Psoas muscle (tissue), 8 donors: ENCODE measurements around the gene OVOL1. TPM values are rescaled to one million over a fixed set of nuclear protein-coding genes. Genes with fewer than 3 reads are reported as not detected.

ENCODE experiments used
- ATAC-seq, 4 donors: fragments of 200-7000 bp; cut with Tn5 transposase; one replicate each; pipeline ENCODE4 v1.9.1; 2020; ENCODE audit warnings: moderate library complexity in 3 of 4, mild to moderate bottlenecking in 2 of 4
- DNase-seq, 2 donors: peaks; one replicate each; pipeline ENCODE4 v3.0.0-alpha.2; 2020
- H3K27ac ChIP-seq: fragments of 200-600 bp; one replicate; pipeline ENCODE4 v1.8.0; 2022
- H3K27me3 ChIP-seq, 3 donors: fragments of 200-600 bp in 1 of 3; one replicate each; pipeline versions ENCODE4 v1.6.1 to v1.8.0; 2013 to 2022; ENCODE audit warnings: low read length in 2 of 3, mild to moderate bottlenecking in 2 of 3, moderate library complexity in 1 of 3; ENCODE audit not compliant: insufficient read depth in 3 of 3
- H3K36me3 ChIP-seq, 2 donors: fragments of 200-600 bp in 1 of 2; one replicate each; pipeline versions ENCODE4 v1.6.1 to v1.8.0; 2013 to 2022; ENCODE audit warnings: low read depth in 1 of 2, mild to moderate bottlenecking in 1 of 2, moderate library complexity in 1 of 2; ENCODE audit not compliant: insufficient read depth in 1 of 2
- H3K4me1 ChIP-seq: fragments of 200-600 bp; one replicate; pipeline ENCODE4 v1.8.0; 2022
- H3K4me3 ChIP-seq: fragments of 200-600 bp; one replicate; pipeline ENCODE4 v1.8.0; 2022; ENCODE audit warnings: mild to moderate bottlenecking
- H3K9me3 ChIP-seq: fragments of 200-600 bp; one replicate; pipeline ENCODE4 v1.8.0; 2022
- WGBS, 3 donors: extraction: QIAGEN DNeasy Blood & Tissue Kit; methylation state at CpG; one replicate each; pipeline versions ENCODE4 v1.1.6 to v1.1.7; 2013; 5-methylcytosine and 5-hydroxymethylcytosine counted together
- intact Hi-C, 2 donors: fragments of 100-400 bp; cut with DNase I; formaldehyde crosslinking; loops; one replicate each; pipeline versions ENCODE4 v1.11.0 to v1.14.2; 2022
- polyA plus RNA-seq, 3 donors: library from polyadenylated mRNA; stranded (reverse); fragments of 200-250 nt; gene quantifications; one replicate each; pipeline ENCODE4 v1.2.3, GENCODE V29; 2013
- total RNA-seq, 4 donors: library from RNA; stranded (reverse); fragmentation: NEBNext Ultra II Directional in 2 of 4; extraction: Animal tissue kit (Norgen Biotek cat#: 25700) in 2 of 4; gene quantifications; one replicate each; pipeline versions ENCODE4 v1.2.1 to v1.2.4, GENCODE V29; 2021 to 2023
- TF ChIP-seq, protein P1 (sequence below): fragments of 200-600 bp; IDR thresholded peaks from one replicate; pipeline ENCODE4 v1.8.0; 2022; ENCODE audit warnings: antibody characterized with exemption
- donor health status: healthy with polysubstance abuse.
- donor health status: DM: no; HTN: no; CAD: no; lungs with moderate emphysema.
- donor health status: Bipolar disorder and iron deficiency.
- donor health status: healthy.
- donor health status: DM: yes; HTN: yes; CAD: no.
- donor health status: DM: no; HTN: no; CAD: no.
- donor health status: DM: no; HTN: no; CAD: no.
- donor health status: DM: yes; HTN: yes; CAD: no.

The OVOL1 gene
- total and polyA plus RNA-seq, 7 donors, result 0.01 TPM; not detected in 6

- Histone ChIP-seq H3K4me1 (no peaks in the 10 kb centered on the region), H3K27me3 (peaks cover 0 to 3% (median 0%) of the 10 kb centered on the region in 3 donors), H3K27ac (no peak overlapping the region), H3K4me3 (no peak overlapping the region), H3K36me3 (no peaks in the 10 kb centered on the region), H3K9me3 (no peaks in the 10 kb centered on the region)
- DNase-seq (no peak), ATAC-seq (no peak)
- TF ChIP-seq, protein P1, sequence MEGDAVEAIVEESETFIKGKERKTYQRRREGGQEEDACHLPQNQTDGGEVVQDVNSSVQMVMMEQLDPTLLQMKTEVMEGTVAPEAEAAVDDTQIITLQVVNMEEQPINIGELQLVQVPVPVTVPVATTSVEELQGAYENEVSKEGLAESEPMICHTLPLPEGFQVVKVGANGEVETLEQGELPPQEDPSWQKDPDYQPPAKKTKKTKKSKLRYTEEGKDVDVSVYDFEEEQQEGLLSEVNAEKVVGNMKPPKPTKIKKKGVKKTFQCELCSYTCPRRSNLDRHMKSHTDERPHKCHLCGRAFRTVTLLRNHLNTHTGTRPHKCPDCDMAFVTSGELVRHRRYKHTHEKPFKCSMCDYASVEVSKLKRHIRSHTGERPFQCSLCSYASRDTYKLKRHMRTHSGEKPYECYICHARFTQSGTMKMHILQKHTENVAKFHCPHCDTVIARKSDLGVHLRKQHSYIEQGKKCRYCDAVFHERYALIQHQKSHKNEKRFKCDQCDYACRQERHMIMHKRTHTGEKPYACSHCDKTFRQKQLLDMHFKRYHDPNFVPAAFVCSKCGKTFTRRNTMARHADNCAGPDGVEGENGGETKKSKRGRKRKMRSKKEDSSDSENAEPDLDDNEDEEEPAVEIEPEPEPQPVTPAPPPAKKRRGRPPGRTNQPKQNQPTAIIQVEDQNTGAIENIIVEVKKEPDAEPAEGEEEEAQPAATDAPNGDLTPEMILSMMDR, result no peak
- 89 to 99% (median 96%) methylated on average over 3 of the region's 3 CpGs for WGBS, 3 donors
- intact Hi-C loops, result loop anchor here (1.0 to 5.0 kb wide), 4 partner anchors 34 to 189 kb away; partner anchors contain the start of gene AP5B1 (in 2 of the 2)
Measured at GRCh38 chr11:65816696-65817095, 29.8 kb downstream of the OVOL1 start.

- TF ChIP-seq, protein P1, result no peak
- H3K4me1 ChIP-seq, result no peaks in the 10 kb centered on the region
- H3K27ac ChIP-seq, result peak overlapping the region; percentile 54
- DNase-seq (no peak), ATAC-seq (no peak)
- intact Hi-C loops, result loop anchor here (1.0 to 5.0 kb wide), 4 partner anchors 35 to 190 kb away; partner anchors contain the start of gene AP5B1 (in 2 of the 2)
- H3K4me3 ChIP-seq, result peak overlapping the region; percentile 70
- no peaks in the 10 kb centered on the region for H3K36me3 ChIP-seq
- peaks cover 0 to under 1% (median 0%) of the 10 kb centered on the region in 3 donors for H3K27me3 ChIP-seq
- no peaks in the 10 kb centered on the region for H3K9me3 ChIP-seq
- WGBS, 3 donors, result 70 to 71% (median 71%) methylated on average over 5 of the region's 5 CpGs
Measured at GRCh38 chr11:65817312-65817834, 30.5 kb downstream of the OVOL1 start.

- Histone ChIP-seq H3K27me3 (no peaks in the 10 kb centered on the region), H3K27ac (peak overlapping the region; percentile 54), H3K36me3 (no peaks in the 10 kb centered on the region), H3K9me3 (no peaks in the 10 kb centered on the region), H3K4me3 (peak overlapping the region; percentile 70), H3K4me1 (no peaks in the 10 kb centered on the region)
- TF ChIP-seq, protein P1, result peak; percentile 100
- WGBS, 3 donors, result 6% methylated on average over 63 to 74 of the region's 74 CpGs
- DNase-seq (peak; percentile 95 to 98), ATAC-seq (peak; percentile 96 to 99 (median 98))
- intact Hi-C loops, result loop anchor here (1.0 to 5.0 kb wide), 6 partner anchors 36 to 191 kb away; partner anchors contain the start of gene AP5B1 (in 2 of the 2)
Measured at GRCh38 chr11:65817835-65818680, 31.2 kb downstream of the OVOL1 start.

DNA sequence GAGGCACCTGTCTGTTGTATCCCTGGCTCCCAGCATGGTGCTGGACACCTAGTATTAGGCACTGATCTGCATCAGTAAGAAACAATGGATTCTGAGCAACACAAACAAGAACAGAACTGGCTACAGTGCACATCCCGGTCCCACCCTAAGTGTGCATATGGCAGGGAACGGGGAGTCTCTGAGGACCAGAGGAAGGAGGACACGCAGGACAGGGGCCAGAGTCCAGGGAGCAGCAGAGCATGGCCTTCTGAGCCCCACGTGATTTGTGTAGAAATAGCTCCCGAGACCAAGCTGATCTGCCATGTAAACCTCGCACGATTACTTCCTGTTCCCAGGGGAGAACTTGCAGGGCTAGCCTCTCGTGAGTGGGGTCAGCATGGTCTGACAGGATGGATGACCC is 34.2 kb downstream of the OVOL1 start:
- DNase-seq (no peak), ATAC-seq (no peak)
- Histone ChIP-seq H3K4me3 (no peak overlapping the region), H3K4me1 (no peaks in the 10 kb centered on the region), H3K27me3 (no peaks in the 10 kb centered on the region), H3K27ac (no peak overlapping the region), H3K9me3 (no peaks in the 10 kb centered on the region), H3K36me3 (no peaks in the 10 kb centered on the region)
- intact Hi-C loops, result no loop called here
- TF ChIP-seq, protein P1, result no peak
- WGBS, 3 donors, result 45 to 49% (median 46%) methylated on average over 8 of the region's 8 CpGs
